ENCODE measurements around the gene AUTS2.

GRCh38 chr7:70408477-70408876 lies 810.2 kb downstream of the AUTS2 start:
- TF ChIP-seq POLR2AphosphoS5 (IDR thresholded peaks at IDR 0.05) (no peak), POLR2A (IDR thresholded peaks at IDR 0.05) (no peak)
